CD4-positive, alpha-beta T cell treated with Interleukin-15 for 1 hour (primary cell): ENCODE data around the gene SLC6A20.

Source experiments
- DNase-seq: peaks from one replicate; pipeline ENCODE4 v3.0.0-alpha.2; 2020

SLC6A20 gene

GRCh38 chr3:45712434-45713110 lies 83.8 kb downstream of the SLC6A20 start:
- DNase-seq: no peak

- no peak for DNase-seq
These were observed 84.4 kb downstream of the SLC6A20 start for GRCh38 chr3:45711931-45712330.

GRCh38 chr3:45705839-45706808 lies 90.2 kb downstream of the SLC6A20 start:
- DNase-seq: no peak
